ENCODE measurements around the gene ZNF525.

DNA sequence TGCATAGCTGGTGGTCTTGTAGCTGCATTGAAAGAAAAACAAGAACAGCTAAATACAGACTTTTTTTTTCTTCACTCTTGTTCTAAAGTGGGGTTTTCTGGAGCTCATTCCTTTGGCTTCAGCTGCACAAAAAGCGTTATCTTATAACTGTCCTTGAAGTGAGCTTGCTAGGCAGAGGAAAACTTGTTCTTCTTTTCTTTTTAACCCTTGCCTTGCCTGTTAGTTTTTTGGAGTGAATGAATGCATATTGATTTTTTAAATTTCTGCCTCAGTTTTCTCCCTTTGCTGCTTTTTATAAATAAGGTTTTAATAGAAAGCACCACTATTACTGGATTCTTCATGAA is 31.0 kb downstream of the ZNF525 start:
- TF ChIP-seq, protein P1, sequence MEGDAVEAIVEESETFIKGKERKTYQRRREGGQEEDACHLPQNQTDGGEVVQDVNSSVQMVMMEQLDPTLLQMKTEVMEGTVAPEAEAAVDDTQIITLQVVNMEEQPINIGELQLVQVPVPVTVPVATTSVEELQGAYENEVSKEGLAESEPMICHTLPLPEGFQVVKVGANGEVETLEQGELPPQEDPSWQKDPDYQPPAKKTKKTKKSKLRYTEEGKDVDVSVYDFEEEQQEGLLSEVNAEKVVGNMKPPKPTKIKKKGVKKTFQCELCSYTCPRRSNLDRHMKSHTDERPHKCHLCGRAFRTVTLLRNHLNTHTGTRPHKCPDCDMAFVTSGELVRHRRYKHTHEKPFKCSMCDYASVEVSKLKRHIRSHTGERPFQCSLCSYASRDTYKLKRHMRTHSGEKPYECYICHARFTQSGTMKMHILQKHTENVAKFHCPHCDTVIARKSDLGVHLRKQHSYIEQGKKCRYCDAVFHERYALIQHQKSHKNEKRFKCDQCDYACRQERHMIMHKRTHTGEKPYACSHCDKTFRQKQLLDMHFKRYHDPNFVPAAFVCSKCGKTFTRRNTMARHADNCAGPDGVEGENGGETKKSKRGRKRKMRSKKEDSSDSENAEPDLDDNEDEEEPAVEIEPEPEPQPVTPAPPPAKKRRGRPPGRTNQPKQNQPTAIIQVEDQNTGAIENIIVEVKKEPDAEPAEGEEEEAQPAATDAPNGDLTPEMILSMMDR (IDR thresholded peaks at IDR 0.05; ENCODE audit: low read length), result no peak
- TF ChIP-seq EZH2 (IDR thresholded peaks at IDR 0.05; ENCODE audit: borderline replicate concordance, low read length), result no peak

All from OCI-LY1 (cell line).